ENCODE data around the gene TSPAN2. TPM values are rescaled to one million over a fixed set of nuclear protein-coding genes. Genes with fewer than 3 reads are reported as not detected.

TSPAN2 gene
- total and polyA plus RNA-seq, 2 experiments from 2014 or later, result 2.8 to 4.1 TPM

- Histone ChIP-seq H3K27me3 (no peaks in the 10 kb centered on the region), H3K79me2 (no peaks in the 10 kb centered on the region), H3K9me3 (ENCODE audit: low read depth) (no peaks in the 10 kb centered on the region), H4K20me1 (ENCODE audit: insufficient read depth, poor library complexity, severe bottlenecking) (no peaks in the 10 kb centered on the region), H3K4me1 (ENCODE audit: insufficient read depth) (no peaks in the 10 kb centered on the region), H3K4me3 (no peak overlapping the region), H3K4me2 (no peak overlapping the region), H3K27ac (no peak overlapping the region), H3K36me3 (replicated peaks; ENCODE audit: insufficient read depth, low read depth) (no peaks in the 10 kb centered on the region), H2AFZ (no peak overlapping the region), H3K9me2 (replicated peaks; ENCODE audit: insufficient read depth) (no peaks in the 10 kb centered on the region)
- WGBS (ENCODE audit: low lambda C conversion rate, missing lambda C conversion rate), result 78% methylated on average over 6 of the region's 6 CpGs
- no peak for DNase-seq (ENCODE audit: low spot score)
- TF ChIP-seq EZH2 (IDR thresholded peaks at IDR 0.05; ENCODE audit: borderline replicate concordance) (no peak), EZH2phosphoT487 (IDR thresholded peaks at IDR 0.05; ENCODE audit: low read depth, severe bottlenecking, unreplicated experiment) (no peak), CTCF (IDR thresholded peaks at IDR 0.05; ENCODE audit: poor library complexity) (no peak)
Measured at GRCh38 chr1:115082949-115083348, 6.4 kb downstream of the TSPAN2 start.

DNA sequence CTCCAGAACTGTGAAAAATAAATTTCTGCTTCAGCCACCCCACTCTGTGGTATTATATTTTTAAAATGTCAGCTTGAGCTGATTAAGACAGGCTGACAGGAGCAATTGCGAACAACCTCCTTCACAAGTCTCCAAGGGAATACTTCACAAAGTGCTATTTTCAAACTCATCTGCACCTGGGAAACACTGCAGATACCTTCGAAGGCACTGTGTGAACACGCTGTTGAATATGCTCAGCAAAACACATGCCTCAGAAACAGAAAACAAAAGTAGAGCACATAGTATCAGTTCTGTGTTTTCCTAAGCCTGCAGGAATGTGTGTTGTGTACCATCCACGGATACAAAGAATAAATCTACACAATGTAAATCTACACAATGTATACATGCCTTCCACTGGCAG is 10.6 kb downstream of the TSPAN2 start:
- DNase-seq (ENCODE audit: low spot score), result no peak
- Histone ChIP-seq H3K4me2 (no peak overlapping the region), H3K36me3 (replicated peaks; ENCODE audit: insufficient read depth, low read depth) (no peaks in the 10 kb centered on the region), H3K27me3 (no peaks in the 10 kb centered on the region), H4K20me1 (ENCODE audit: insufficient read depth, poor library complexity, severe bottlenecking) (no peaks in the 10 kb centered on the region), H3K27ac (no peak overlapping the region), H3K9me2 (replicated peaks; ENCODE audit: insufficient read depth) (no peaks in the 10 kb centered on the region), H2AFZ (no peak overlapping the region), H3K9me3 (ENCODE audit: low read depth) (no peaks in the 10 kb centered on the region), H3K4me3 (no peak overlapping the region), H3K4me1 (ENCODE audit: insufficient read depth) (no peaks in the 10 kb centered on the region), H3K79me2 (no peaks in the 10 kb centered on the region)
- TF ChIP-seq EZH2 (IDR thresholded peaks at IDR 0.05; ENCODE audit: borderline replicate concordance), result no peak
- no peak for TF ChIP-seq EZH2phosphoT487 (IDR thresholded peaks at IDR 0.05; ENCODE audit: low read depth, severe bottlenecking, unreplicated experiment)
- no peak for TF ChIP-seq CTCF (IDR thresholded peaks at IDR 0.05; ENCODE audit: poor library complexity)
- WGBS (ENCODE audit: low lambda C conversion rate, missing lambda C conversion rate), result 88% methylated on average over 4 of the region's 4 CpGs

DNA sequence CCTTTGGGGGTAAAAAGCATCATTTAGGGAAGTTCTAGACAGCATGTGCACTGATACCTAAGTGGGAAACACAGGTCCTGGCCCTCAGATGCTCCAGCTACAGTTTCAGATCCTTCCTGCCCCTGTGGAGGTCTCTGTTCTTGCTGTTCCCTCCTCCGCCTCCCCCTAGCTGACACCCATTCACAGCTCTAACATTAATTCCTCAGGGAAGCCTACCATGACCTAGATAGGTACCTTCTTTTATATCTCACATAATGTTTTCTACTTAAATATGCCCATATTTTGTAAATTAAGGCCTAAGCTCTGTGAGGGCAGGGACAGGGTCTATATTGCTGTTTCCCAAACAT is 11.3 kb downstream of the TSPAN2 start:
- no peaks in the 10 kb centered on the region for H4K20me1 ChIP-seq (ENCODE audit: insufficient read depth, poor library complexity, severe bottlenecking)
- H2AFZ ChIP-seq, result no peak overlapping the region
- TF ChIP-seq EZH2phosphoT487 (IDR thresholded peaks at IDR 0.05; ENCODE audit: low read depth, severe bottlenecking, unreplicated experiment), result no peak
- no peak for TF ChIP-seq EZH2 (IDR thresholded peaks at IDR 0.05; ENCODE audit: borderline replicate concordance)
- no peak for TF ChIP-seq CTCF (IDR thresholded peaks at IDR 0.05; ENCODE audit: poor library complexity)
- H3K4me2 ChIP-seq, result no peak overlapping the region
- no peak for DNase-seq (ENCODE audit: low spot score)
- no peaks in the 10 kb centered on the region for H3K9me3 ChIP-seq (ENCODE audit: low read depth)
- H3K4me3 ChIP-seq, result no peak overlapping the region
- no peaks in the 10 kb centered on the region for H3K27me3 ChIP-seq
- 95% methylated on average over 1 of the region's 1 CpG for WGBS (ENCODE audit: low lambda C conversion rate, missing lambda C conversion rate)
- H3K27ac ChIP-seq, result no peak overlapping the region
- H3K79me2 ChIP-seq, result no peaks in the 10 kb centered on the region
- H3K9me2 ChIP-seq (replicated peaks; ENCODE audit: insufficient read depth), result no peaks in the 10 kb centered on the region
- no peaks in the 10 kb centered on the region for H3K36me3 ChIP-seq (replicated peaks; ENCODE audit: insufficient read depth, low read depth)
- no peaks in the 10 kb centered on the region for H3K4me1 ChIP-seq (ENCODE audit: insufficient read depth)
